ENCODE results near the gene BMF.
A peak's percentile ranks its signal among the peaks of the same experiment; 100 is the strongest.

Gene BMF

DNA sequence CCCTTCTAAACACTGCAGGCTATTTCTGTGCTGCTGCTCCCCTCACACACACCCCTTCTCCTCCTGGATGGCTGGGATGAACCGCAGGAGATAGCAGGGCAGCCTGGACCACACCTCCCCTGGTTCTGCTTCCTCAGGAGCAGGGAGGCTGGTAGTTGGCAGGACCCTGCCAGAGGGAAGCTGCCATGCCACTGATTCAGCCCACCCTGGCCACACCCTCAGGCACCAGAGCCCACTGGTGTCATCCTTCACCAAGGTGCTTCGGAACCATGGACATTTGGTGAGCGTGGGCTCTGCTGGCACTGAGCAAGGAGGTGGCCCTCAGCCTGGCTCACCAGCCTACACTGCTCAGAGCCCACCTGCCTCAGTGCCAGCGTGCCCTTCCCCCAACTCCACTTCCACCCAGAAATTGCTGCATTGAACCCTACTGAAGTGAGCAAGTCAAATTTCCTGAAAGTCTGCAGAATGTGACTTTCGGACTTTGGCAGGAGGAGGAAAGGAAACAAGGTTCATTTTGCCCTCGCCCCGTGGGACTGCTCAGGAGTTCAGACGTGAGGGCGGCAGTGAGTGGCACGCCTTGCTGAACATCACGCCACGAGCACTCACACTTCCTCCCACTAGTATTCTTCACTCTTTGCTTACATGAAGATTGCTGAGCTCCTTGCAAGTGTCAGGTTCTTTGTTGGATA is 26.3 kb downstream of the BMF start:
- no peaks in the 10 kb centered on the region for H3K36me3 ChIP-seq (replicated peaks; ENCODE audit: low read depth, low read length)
- H3K4me1 ChIP-seq (ENCODE audit: low read length), result peaks cover 32% of the 10 kb centered on the region
- H3K27me3 ChIP-seq (ENCODE audit: low read depth, low read length), result no peaks in the 10 kb centered on the region
- H3K4me3 ChIP-seq (ENCODE audit: low read length), result peak overlapping the region; percentile 66
- peak overlapping the region; percentile 79 for H3K4me2 ChIP-seq (ENCODE audit: low read length)
- no peaks in the 10 kb centered on the region for H3K79me2 ChIP-seq (ENCODE audit: low read length)
- no peaks in the 10 kb centered on the region for H3K9me3 ChIP-seq (ENCODE audit: insufficient read depth, low read length)
- peak overlapping the region; percentile 58; the same call in 1 of the 2 replicates for H3K9ac ChIP-seq (ENCODE audit: low read length)
- H3K27ac ChIP-seq (ENCODE audit: low read length), result no peak overlapping the region
- H2AFZ ChIP-seq (ENCODE audit: low read depth, low read length), result peak overlapping the region; percentile 85; the same call in 1 of the 2 replicates
- no peaks in the 10 kb centered on the region for H4K20me1 ChIP-seq (ENCODE audit: insufficient read depth, low read length)
- TF ChIP-seq, protein P1, sequence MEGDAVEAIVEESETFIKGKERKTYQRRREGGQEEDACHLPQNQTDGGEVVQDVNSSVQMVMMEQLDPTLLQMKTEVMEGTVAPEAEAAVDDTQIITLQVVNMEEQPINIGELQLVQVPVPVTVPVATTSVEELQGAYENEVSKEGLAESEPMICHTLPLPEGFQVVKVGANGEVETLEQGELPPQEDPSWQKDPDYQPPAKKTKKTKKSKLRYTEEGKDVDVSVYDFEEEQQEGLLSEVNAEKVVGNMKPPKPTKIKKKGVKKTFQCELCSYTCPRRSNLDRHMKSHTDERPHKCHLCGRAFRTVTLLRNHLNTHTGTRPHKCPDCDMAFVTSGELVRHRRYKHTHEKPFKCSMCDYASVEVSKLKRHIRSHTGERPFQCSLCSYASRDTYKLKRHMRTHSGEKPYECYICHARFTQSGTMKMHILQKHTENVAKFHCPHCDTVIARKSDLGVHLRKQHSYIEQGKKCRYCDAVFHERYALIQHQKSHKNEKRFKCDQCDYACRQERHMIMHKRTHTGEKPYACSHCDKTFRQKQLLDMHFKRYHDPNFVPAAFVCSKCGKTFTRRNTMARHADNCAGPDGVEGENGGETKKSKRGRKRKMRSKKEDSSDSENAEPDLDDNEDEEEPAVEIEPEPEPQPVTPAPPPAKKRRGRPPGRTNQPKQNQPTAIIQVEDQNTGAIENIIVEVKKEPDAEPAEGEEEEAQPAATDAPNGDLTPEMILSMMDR (IDR thresholded peaks at IDR 0.05; ENCODE audit: low read depth, low read length), result no peak
- TF ChIP-seq EZH2phosphoT487 (IDR thresholded peaks at IDR 0.05; ENCODE audit: low read depth), result no peak

DNA sequence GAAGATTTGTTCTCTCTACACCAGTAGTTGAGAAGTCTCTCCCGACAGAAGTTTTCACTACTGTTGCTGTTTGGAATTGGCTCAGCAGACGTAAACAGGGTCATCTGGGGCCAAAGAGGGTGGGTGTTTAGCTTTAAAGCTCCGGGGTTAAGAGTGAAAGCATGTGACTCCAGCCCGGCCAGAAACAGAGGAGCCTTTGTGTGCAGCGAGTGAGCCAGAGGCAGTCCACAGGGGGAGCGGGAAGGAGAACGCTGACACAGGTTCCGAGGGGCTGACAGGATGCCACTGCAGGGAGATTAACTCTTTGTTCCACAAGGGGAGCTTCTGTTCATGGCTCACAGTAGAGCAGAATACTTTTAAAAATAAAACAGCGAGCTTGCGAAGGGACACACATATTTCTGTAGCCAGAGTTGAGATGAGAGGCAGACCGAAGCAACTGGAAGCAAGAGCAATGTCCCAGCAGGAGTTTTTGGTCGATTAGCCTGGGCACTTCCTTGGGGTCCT is 26.9 kb downstream of the BMF start:
- no peak for TF ChIP-seq EZH2phosphoT487 (IDR thresholded peaks at IDR 0.05; ENCODE audit: low read depth)
- TF ChIP-seq, protein P1 (IDR thresholded peaks at IDR 0.05; ENCODE audit: low read depth, low read length), result no peak
- Histone ChIP-seq H3K27ac (ENCODE audit: low read length) (no peak overlapping the region), H3K9me3 (ENCODE audit: insufficient read depth, low read length) (no peaks in the 10 kb centered on the region), H3K4me1 (ENCODE audit: low read length) (peaks cover 32% of the 10 kb centered on the region), H3K4me3 (ENCODE audit: low read length) (peak overlapping the region; percentile 66), H3K4me2 (ENCODE audit: low read length) (peak overlapping the region; percentile 79), H3K36me3 (replicated peaks; ENCODE audit: low read depth, low read length) (no peaks in the 10 kb centered on the region), H2AFZ (ENCODE audit: low read depth, low read length) (peak overlapping the region; percentile 85), H3K27me3 (ENCODE audit: low read depth, low read length) (no peaks in the 10 kb centered on the region), H3K79me2 (ENCODE audit: low read length) (no peaks in the 10 kb centered on the region), H3K9ac (ENCODE audit: low read length) (peak overlapping the region; percentile 58), H4K20me1 (ENCODE audit: insufficient read depth, low read length) (no peaks in the 10 kb centered on the region)

DNA sequence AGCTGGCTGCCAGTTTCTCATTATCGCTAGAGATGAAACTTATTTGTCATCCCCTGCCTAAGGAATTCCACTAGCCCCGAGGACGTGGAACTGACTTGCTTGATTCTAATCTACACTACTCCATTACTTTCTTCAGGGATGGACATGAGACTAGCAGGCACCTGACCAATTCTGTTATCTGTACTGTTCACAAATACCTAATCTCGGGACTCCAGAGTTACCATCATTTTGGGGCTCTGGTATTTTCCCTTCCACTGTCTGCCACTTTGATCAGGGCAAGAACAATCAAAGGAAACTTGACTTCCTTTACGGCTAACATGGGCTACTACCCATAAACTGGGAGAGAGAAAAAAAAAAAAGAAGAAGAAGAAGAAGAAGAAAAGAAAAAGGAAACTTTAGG is 27.8 kb downstream of the BMF start:
- H3K27ac ChIP-seq (ENCODE audit: low read length), result no peak overlapping the region
- no peaks in the 10 kb centered on the region for H3K79me2 ChIP-seq (ENCODE audit: low read length)
- no peak overlapping the region for H2AFZ ChIP-seq (ENCODE audit: low read depth, low read length)
- no peaks in the 10 kb centered on the region for H3K36me3 ChIP-seq (replicated peaks; ENCODE audit: low read depth, low read length)
- H3K4me2 ChIP-seq (ENCODE audit: low read length), result peak overlapping the region; percentile 79; the same call in 1 of the 2 replicates
- H3K9me3 ChIP-seq (ENCODE audit: insufficient read depth, low read length), result no peaks in the 10 kb centered on the region
- no peak overlapping the region for H3K4me3 ChIP-seq (ENCODE audit: low read length)
- H3K27me3 ChIP-seq (ENCODE audit: low read depth, low read length), result no peaks in the 10 kb centered on the region
- peaks cover 32% of the 10 kb centered on the region for H3K4me1 ChIP-seq (ENCODE audit: low read length)
- TF ChIP-seq EZH2phosphoT487 (IDR thresholded peaks at IDR 0.05; ENCODE audit: low read depth), result no peak
- TF ChIP-seq, protein P1 (IDR thresholded peaks at IDR 0.05; ENCODE audit: low read depth, low read length), result no peak
- H3K9ac ChIP-seq (ENCODE audit: low read length), result no peak overlapping the region
- no peaks in the 10 kb centered on the region for H4K20me1 ChIP-seq (ENCODE audit: insufficient read depth, low read length)

DNA sequence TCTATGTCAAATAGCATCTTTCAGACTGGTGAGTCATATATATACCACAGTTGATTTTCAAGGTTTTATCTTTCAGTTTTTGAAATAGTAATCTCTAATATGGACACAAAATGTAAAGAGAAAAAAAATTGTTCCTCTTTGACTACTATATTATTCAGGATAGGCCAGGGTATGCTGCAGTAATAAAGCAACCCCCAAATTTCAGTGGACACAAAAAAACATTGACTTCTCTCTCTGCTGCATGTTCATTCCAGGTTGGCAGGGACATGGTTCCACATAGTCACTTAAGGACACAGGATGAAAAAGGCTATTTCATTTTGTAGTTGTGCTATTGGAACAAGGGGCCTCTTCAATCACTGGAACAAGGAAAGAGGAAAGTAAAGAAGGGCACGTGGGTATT is 28.6 kb downstream of the BMF start:
- no peak overlapping the region for H3K4me2 ChIP-seq (ENCODE audit: low read length)
- peaks cover 36% of the 10 kb centered on the region for H3K4me1 ChIP-seq (ENCODE audit: low read length)
- H3K9ac ChIP-seq (ENCODE audit: low read length), result no peak overlapping the region
- no peaks in the 10 kb centered on the region for H3K79me2 ChIP-seq (ENCODE audit: low read length)
- H3K36me3 ChIP-seq (replicated peaks; ENCODE audit: low read depth, low read length), result no peaks in the 10 kb centered on the region
- no peak overlapping the region for H3K4me3 ChIP-seq (ENCODE audit: low read length)
- no peak overlapping the region for H2AFZ ChIP-seq (ENCODE audit: low read depth, low read length)
- no peaks in the 10 kb centered on the region for H3K9me3 ChIP-seq (ENCODE audit: insufficient read depth, low read length)
- no peak overlapping the region for H3K27ac ChIP-seq (ENCODE audit: low read length)
- no peaks in the 10 kb centered on the region for H3K27me3 ChIP-seq (ENCODE audit: low read depth, low read length)
- no peaks in the 10 kb centered on the region for H4K20me1 ChIP-seq (ENCODE audit: insufficient read depth, low read length)
- no peak for TF ChIP-seq EZH2phosphoT487 (IDR thresholded peaks at IDR 0.05; ENCODE audit: low read depth)
- TF ChIP-seq, protein P1 (IDR thresholded peaks at IDR 0.05; ENCODE audit: low read depth, low read length), result no peak
